Activated CD8-positive, alpha-beta memory T cell treated with anti-CD3 and anti-CD28 coated beads for 36 hours (primary cell): Measurements from ENCODE around the gene SIK2. TPM values are rescaled to one million over a fixed set of nuclear protein-coding genes. Genes with fewer than 3 reads are reported as not detected.

Experiments
- CTCF ChIA-PET: fragments of 350-600 bp; sonication (Branson Sonifier 250); formaldehyde crosslinking; loops from one replicate; lab custom pipeline; 2021; ENCODE audit warnings: antibody characterized with exemption; lab: Charles Lee
- POLR2A ChIA-PET: fragments of 350-600 bp; sonication (Branson Sonifier 250); formaldehyde crosslinking; loops from one replicate; lab custom pipeline; 2021; ENCODE audit warnings: antibody characterized with exemption; lab: Charles Lee
- total RNA-seq, 2 experiments: library from RNA; stranded (reverse); gene quantifications; one replicate each; pipeline ENCODE4 v1.2.3, GENCODE V29; 2021

The SIK2 gene
- total RNA-seq, 2 experiments from 2014 or later = 7.0 to 7.6 TPM

DNA sequence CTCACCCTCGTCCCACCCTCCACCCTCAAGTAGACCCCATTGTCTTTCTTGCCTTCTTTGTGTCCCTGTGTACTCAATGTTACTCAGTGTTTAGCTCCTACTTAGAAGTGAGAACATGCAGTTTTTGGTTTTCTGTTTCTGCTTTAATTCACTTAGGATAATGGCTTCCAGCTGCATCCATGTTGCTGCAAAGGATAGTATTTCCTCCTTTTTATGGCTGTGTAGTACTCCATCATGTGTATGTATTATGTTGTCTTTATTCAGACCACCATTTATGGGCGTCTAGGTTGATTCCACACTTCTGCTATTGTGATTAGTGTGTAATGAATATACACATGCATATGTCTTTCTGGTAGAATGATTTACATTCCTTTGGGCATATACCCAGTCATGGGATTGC lies 73.6 kb downstream of the SIK2 start:
- POLR2A ChIA-PET = no interaction called here
- CTCF ChIA-PET = no interaction called here

DNA sequence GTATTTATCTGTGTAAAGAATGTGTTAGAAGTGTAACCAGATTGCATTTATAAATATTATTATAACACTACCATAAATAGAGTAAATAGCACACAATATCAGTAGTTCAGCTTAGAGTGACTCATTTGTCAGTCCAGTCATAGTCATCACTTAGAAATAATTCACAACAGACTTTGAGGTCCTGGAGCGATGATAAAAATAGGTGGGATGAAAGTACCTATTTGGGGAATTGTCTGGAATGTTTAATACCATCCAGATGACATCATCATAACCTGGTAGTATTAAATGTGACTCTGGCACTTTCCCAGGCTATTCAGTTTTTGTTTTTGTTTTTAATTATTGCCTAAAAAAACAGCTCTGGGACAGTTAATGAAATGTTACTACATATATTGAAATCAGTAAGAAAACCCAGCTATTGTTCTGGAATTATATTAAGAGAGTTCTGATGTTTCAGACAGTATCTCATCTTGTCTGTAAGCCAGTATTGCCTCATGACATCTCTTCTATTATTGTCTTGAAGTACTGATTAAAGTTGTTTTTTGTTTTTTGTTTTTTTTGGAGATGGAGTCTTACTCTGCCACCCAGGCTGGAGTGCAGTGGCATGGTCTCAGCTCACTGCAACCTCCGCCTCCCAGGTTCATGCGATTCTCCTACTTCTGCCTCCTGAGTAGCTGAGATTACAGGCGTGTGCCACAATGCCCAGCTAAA lies 74.8 kb downstream of the SIK2 start:
- POLR2A ChIA-PET = no interaction called here
- CTCF ChIA-PET = no interaction called here

DNA sequence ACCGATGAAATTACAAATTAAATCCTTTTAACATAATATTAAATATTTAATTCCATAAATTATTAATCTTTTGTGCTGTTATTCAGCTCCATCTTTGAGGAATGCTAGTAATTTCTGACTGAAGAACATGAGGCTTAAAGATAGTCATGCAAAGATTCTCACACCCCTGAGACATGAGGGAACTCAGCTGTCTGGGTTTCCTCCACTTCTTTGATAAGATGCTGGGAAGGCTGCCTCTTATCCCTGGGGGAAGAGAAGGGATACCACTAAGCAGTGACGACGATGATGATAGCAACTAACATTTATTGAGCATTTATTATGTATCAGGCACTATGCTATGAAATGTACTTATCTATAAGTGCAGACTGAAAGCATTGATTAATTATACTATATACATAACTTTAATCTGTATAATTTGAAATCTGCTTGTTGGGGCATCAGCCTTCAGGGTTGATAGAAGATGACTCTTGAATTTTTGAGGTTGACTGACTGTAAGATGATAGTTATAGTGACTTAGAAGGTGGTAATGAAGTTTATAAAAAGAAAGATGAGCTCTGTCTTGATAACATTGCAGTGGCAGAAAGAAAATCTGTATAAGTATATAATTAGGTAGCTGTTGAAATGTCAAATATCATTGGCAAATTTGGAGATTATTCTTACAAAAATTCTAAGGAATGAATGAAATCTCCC lies 78.4 kb downstream of the SIK2 start:
- ChIA-PET CTCF (no interaction called here), POLR2A (no interaction called here)

DNA sequence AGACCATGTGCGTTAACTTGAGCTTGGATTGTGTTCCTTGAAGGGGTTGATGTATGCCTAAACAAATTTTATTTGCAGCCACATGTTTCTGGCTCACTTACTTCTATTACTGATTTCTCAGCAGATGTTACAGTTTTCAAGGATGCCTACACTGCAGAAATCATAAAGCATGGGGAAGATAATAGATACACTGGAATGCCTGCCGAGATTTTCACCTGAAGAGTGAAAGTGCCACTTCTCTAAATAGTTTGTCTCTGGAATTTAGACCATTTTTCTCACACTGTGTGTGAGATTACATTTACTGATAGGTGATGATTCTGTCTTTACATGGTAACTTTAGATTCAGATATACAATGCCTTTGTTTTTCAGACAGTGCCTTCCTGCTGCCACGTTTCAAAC lies 81.6 kb downstream of the SIK2 start:
- ChIA-PET POLR2A (no interaction called here), CTCF (no interaction called here)

DNA sequence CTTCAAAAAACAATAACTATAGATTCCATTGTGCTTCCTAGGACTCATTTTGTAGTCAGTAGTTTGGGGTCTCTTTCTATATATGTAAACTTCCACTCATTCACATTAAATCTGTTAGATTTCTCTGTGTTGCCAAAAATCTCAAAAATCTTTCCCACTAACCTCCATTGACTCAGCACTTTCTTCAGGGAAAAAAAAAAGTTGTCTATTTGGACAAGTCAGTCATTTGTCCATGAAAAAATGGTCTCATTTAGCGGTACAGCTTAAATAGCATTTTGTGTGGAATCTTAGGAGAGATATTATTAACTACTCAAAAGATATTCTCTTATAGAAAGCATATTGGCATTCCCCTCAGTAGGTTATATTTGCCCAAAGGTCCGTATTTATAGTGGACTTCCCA lies 82.0 kb downstream of the SIK2 start:
- CTCF ChIA-PET = no interaction called here
- POLR2A ChIA-PET = no interaction called here

DNA sequence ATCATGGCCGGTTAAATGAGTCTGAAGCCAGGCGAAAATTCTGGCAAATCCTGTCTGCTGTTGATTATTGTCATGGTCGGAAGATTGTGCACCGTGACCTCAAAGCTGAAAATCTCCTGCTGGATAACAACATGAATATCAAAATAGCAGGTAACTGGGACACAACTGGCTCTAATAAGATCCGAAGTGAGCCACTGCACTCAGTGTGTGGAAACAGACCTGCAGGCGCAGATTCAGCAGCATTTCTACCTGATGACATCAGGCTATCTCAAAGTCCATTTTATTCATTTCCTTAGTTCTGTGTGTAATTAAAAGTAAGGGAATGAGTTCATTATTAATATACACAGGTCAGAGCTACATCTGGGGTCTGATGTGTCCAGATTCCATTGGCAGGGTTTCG lies 85.8 kb downstream of the SIK2 start:
- POLR2A ChIA-PET = no interaction called here
- CTCF ChIA-PET = no interaction called here

DNA sequence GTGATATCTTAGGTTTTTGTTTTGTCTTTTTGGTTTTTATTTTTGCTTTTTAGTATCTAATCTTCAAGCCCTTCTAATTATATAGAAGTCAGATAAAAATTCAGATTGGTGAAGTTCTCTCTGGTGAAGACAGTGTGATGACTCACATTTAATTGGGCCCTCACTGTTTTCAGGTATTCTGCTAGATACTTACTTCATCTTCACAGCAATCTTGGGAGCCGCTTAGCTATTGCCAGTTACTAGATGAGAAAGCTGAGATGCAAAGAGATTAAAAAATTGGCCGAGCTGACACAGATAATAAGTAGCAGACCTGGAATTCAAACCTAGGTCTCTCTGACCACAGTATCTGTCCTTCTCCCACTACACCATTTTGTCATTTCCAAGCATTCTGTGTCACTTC lies 88.9 kb downstream of the SIK2 start:
- POLR2A ChIA-PET = no interaction called here
- CTCF ChIA-PET = no interaction called here

DNA sequence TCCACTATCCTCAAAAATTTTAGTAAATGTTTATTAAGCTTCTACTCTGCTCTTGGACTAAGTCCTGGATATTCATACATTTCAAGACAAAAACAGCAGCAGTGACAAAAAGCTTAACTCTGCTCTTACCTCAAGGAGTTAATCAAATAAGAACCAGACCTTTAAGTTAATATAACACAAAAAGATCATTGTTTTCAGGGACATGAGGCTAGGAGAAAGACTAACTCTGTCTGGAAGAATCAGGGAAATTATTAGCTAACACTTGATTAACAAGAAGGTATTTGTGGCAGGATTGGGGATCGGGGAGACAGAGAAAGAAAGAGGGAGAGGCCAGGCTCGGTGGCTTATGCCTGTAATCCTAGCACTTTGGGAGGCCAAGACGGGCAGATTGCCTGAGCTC lies 89.5 kb downstream of the SIK2 start:
- ChIA-PET POLR2A (no interaction called here), CTCF (no interaction called here)

DNA sequence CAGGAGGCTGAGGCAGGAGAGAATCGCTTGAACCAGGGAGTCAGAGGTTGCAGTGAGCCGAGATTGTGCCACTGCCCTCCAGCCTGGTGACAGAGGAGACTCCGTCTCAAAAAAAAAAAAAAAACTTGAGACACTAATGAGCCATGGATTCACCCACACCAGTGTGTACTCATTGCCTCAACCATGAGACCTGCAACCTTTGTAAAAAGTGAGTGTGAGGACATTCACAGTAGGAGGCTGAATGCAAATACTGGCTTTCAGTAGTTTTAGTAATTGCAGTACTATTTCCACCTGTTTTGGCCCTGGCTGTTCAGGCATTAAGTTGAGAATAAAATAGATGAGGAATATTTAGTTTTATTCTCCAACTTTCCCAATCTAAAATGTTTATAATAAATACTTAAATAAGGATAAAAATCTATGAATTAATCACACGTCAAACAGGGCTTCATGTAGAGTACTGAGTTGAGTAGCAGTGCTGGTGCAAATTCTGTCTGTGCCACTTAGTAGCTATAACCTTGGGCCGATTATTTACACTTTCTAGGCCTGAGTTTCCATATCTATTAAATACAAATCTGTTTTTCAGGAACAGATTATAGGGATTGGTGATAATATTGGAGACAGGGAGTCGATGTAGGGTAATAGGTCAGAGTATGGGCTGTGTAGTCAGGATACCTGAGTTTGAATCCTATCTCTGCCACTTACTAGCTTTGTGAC lies 91.1 kb downstream of the SIK2 start:
- CTCF ChIA-PET = interaction anchor here (0.7 kb wide), 1 partner anchor 61 kb away, joined by 3 read pairs; no protein-coding TSS in a partner anchor
- POLR2A ChIA-PET = interaction anchor here (0.7 kb wide), 1 partner anchor 1624 kb away, joined by 5 read pairs; no protein-coding TSS in a partner anchor

DNA sequence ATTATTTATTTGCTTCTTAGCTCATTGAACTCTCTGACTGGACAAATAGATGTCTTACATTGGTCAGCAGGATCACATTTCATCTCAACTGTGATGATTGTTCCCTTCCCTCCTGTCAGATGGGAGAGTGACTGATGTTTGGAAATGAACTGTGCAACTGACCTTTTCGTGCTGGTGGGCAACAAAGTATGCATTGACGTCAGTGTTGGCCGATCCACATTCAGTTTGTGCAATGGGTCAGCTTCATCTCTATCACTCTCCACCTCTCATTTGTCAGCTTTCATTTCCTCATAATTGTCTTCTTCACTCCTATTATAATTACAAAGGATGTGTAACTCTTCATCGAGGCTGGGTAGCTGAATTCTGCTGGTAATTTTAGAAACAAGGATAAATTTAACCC lies 92.6 kb downstream of the SIK2 start:
- POLR2A ChIA-PET = no interaction called here
- CTCF ChIA-PET = no interaction called here

DNA sequence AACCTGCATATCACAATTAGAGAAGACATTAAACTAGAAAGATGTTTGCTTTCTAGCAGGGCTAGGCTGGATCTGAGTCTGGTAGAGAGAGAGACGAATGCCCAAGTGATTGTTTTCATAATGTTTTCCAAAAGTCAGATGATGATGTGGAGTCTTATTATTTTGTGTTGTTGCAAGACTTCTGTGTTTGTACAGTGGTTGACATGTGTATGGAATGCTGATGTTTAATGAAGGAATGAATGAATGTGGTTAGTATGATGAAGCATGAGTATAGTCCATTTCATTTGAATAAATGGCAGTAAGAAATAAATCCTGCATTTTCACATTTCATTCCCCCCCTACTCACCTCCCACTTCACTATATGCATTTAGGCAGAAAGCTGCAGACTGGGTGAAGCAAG lies 94.3 kb downstream of the SIK2 start:
- CTCF ChIA-PET = interaction anchor here (0.6 kb wide), 1 partner anchor 29 kb away, joined by 3 read pairs; no protein-coding TSS in a partner anchor

DNA sequence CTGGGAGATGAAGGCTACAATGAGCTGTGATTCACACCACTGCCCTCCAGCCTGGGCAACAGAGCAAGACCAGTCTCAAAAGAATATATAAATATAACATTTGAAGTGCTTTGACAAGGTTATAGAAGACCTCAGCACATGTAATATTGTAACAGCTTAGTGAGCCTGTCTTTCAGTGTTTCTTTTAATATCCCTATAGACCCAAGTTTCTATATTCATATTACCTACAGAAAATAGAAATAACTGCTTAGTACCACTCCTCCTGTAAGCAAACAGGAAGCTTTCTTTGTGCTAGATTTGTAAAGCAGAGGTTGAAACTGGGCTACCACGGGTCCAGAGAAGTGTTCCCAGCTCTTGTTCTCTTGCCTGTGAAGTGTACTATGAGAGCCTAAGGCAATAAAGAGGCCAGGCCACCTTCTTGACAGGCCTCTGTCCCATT lies 95.7 kb downstream of the SIK2 start:
- ChIA-PET POLR2A (interaction anchor here (0.6 kb wide), 1 partner anchor 1388 kb away, joined by 3 read pairs; no protein-coding TSS in a partner anchor), CTCF (interaction anchor here (1.7 kb wide), 1 partner anchor 79 kb away, joined by 5 read pairs; no protein-coding TSS in a partner anchor)

More for the DNA sequence above, 94.3 kb downstream of the SIK2 start:
- POLR2A ChIA-PET = no interaction called here

DNA sequence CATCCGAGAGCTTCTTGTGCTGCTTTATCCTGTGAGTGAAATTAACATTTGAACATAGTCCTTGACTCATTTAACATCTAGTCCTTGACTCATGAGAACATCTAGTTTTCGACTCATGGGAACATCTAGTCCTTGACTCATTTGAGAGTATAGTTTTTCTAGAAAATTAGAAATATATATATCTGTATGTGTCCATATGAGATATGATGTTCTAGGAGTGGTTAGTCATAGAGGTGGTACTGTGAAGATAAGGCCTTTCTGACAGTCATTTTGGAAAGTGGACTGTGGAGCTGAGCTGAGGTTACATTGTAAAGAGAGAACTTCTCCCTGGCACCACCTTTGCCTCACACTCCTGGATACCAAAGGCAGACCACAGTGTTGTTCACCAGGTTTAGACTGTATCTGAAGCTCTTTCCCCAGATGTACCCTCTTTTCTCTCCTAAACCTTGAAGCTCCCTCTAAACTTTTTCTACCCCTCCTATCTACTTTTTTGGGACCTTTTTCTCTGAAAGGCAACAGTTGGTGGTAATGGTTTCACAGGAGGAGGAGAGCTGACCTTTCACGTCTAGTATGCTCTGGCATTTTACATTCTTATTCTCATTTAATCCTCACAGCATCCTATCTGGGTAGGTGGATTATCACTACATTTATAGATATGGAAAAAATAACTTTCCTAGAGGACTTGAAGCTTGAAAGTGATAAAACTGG lies 96.8 kb downstream of the SIK2 start:
- ChIA-PET POLR2A (no interaction called here), CTCF (interaction anchor here (0.6 to 1.7 kb wide), 2 partner anchors 17 to 78 kb away, joined by 3 to 5 read pairs; no protein-coding TSS in a partner anchor)

DNA sequence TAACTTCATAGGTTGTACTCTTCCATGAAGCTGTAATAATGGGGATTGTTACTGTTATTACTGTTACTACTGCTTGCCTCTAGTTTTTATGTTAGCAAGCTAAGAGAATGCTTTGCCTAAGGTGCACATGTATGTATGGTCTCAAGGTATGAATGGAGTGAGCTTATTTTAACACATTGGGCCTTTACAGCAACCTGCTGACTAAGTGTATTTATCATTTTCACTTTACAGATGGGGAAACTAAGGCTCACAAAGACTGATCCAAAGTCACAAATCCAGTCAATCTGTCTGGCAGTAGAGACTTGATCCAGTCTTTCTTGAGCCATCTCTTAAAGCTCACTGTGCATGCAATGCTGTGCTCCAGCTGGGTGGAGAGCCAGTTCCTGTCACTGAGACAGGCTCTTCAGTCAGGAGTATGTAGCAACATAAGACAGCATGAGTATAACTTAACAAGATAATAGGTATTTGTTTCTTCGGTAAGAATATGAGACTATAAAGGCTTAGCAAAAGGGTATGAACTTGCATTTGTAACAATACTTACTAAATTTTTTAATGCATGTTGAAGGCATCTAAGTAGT lies 97.4 kb downstream of the SIK2 start:
- POLR2A ChIA-PET = no interaction called here
- CTCF ChIA-PET = interaction anchor here (0.6 to 1.7 kb wide), 3 partner anchors 16 to 95 kb away, joined by 3 to 5 read pairs (median 3); no protein-coding TSS in a partner anchor

DNA sequence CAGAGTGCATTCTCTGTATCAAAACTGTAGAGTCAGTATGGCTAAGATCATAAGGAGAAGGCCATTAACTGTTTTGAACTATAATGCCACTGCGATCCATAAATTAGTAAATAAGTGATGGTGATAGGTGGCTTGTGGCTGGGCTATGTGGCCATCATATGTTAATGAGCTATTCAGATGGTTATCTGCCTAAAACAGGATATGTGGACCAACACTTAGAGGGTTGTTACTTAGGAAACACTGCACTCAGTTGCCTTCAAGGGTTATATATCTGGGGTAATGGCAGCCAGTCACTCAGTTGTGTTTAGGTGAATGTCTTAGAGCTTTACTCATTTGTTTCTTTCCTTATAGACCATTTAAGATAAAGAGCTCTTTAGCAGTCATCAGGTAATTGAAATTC lies 97.9 kb downstream of the SIK2 start:
- CTCF ChIA-PET = interaction anchor here (0.6 to 1.0 kb wide), 2 partner anchors 16 to 96 kb away, joined by 3 read pairs; no protein-coding TSS in a partner anchor
- POLR2A ChIA-PET = no interaction called here

DNA sequence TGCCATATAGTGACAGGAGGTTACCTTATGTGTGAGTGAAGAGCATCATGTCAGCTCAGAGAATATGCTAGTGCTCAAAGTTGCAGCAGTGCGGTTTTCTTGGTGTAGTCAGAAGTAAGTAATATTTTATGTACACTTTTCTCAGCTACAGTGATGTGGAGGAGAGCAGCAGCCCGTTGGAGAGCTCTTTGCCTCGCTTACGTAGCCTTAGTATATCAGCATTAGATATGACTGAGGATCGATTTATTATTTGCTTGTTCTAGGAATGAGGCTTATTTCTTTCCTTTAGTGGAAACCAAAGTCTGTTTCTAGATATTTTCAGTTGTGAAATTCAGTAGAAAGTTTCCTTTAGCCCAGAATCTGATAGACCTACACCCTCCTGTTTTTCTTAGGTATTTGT lies 100.4 kb downstream of the SIK2 start:
- CTCF ChIA-PET = no interaction called here
- POLR2A ChIA-PET = no interaction called here

DNA sequence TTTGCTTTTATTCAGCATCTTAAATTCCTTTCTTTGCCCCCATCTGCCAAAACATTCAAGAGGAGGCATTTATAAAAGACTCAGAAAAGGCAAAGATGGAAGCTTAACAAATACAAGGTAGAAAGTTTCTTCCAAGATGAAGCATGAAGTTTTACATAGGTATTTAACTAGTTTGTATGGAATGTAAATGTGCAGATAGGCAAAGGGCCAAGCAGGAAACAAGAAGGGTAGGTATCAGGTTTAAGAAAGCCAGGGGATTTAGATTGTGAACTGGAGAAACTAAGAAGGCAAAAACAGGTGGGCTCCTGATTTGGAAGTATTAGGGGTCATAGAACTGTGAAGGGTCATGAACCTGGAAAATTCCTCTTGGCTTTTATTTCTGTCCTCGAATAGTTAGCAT lies 101.3 kb downstream of the SIK2 start:
- POLR2A ChIA-PET = no interaction called here
- CTCF ChIA-PET = no interaction called here

DNA sequence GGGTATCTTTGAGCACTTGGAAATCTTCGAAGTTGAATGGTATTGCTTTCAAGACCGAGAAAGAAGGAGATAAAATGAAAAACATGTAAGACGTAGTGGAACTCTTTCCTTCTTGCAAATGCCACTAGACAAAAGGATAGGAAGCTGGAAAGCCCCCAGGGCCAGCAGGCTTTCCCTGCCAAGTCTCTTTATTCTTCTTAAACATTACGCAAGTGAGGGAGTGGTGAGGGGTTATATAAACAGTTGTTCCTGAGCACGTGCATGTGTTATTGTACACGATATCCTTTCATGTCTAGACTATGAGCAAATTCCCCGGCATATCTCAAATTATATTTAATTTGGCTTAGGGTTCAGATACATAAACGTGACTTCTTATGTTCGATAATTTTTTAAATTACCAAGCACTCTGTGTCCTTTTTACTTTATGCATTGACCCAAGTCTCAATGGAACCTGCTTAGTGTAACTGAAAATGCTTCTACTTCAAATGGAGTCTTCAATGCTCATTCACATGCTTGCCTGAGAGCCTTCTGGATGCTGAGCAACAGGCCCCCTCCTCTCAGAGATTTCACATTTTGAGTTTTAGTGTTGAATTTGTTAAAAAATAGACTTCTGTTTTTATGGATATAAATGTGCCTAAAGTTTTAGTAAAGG lies 104.9 kb downstream of the SIK2 start:
- POLR2A ChIA-PET = no interaction called here
- CTCF ChIA-PET = no interaction called here

DNA sequence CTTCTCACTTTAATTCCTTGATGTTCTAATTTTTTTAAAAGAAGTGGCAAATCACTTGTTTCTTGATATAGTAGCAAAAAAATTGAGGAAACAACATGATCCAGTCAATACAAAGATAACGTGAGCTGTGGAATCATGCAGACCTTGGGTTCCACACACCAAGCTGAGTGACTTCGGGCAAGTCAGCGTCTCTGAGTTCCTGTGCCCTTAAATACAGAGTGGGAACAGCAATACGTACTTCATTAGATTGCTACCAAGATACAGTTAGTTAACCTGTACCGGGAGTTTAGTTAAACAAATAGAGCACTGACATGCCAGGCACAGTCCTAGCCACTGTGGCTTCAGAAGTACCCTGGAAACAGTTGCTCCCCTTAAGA lies 105.4 kb downstream of the SIK2 start:
- ChIA-PET CTCF (no interaction called here), POLR2A (no interaction called here)
